WTC11 (cell line): ENCODE measurements around the gene HTRA1. TPM values are rescaled to one million over a fixed set of nuclear protein-coding genes. Genes with fewer than 3 reads are reported as not detected.

Experiments used
- ATAC-seq: fragments of 200-7000 bp; cut with Tn5 transposase; 2 replicates; pipeline ENCODE4 v1.10.0; 2021; ENCODE audit warnings: mild to moderate bottlenecking, moderate library complexity
- CTCF ChIA-PET: fragments of 300-600 bp; sonication (Branson Sonifier 250); formaldehyde crosslinking; loops from one replicate; lab custom pipeline; 2021; ENCODE audit warnings: antibody characterized with exemption; lab: Charles Lee
- POLR2A ChIA-PET: fragments of 350-600 bp; sonication (Branson Sonifier 250); formaldehyde crosslinking; loops from one replicate; lab custom pipeline; 2021; ENCODE audit warnings: antibody characterized with exemption; lab: Charles Lee
- DNase-seq: peaks from one replicate; pipeline ENCODE4 v3.0.0; 2021; ENCODE audit warnings: low spot score
- H3K27ac Mint-ChIP-seq: 2 replicates; pipeline ENCODE4 v1.8.0; 2021; ENCODE audit warnings: mixed read lengths
- H3K27me3 Mint-ChIP-seq: 2 replicates; pipeline ENCODE4 v1.8.0; 2021; ENCODE audit warnings: low read depth, mild to moderate bottlenecking, moderate library complexity, mixed read lengths
- H3K36me3 Mint-ChIP-seq: 2 replicates; pipeline ENCODE4 v1.8.0; 2021; ENCODE audit warnings: mixed read lengths
- H3K4me1 Mint-ChIP-seq: 2 replicates; pipeline ENCODE4 v1.8.0; 2022; ENCODE audit warnings: mixed read lengths
- H3K4me3 Mint-ChIP-seq: 2 replicates; pipeline ENCODE4 v1.8.0; 2021; ENCODE audit warnings: mild to moderate bottlenecking, moderate library complexity, mixed read lengths
- H3K9me3 Mint-ChIP-seq: 2 replicates; pipeline ENCODE4 v1.8.0; 2021; ENCODE audit warnings: mixed read lengths
- ELF4 ChIP-seq: sonication (generic); formaldehyde crosslinking; IDR thresholded peaks from 2 replicates; pipeline ENCODE4 v1.8.1; 2022; ENCODE audit warnings: low read depth, mild to moderate bottlenecking, moderate library complexity, missing genetic modification reagents
- ETV6 ChIP-seq: sonication (generic); formaldehyde crosslinking; IDR thresholded peaks from 2 replicates; pipeline ENCODE4 v1.8.1; 2022; ENCODE audit warnings: mild to moderate bottlenecking, missing genetic modification reagents
- FOXP1 ChIP-seq: sonication (generic); formaldehyde crosslinking; IDR thresholded peaks from 2 replicates; pipeline ENCODE4 v1.8.0; 2022; ENCODE audit warnings: missing genetic modification reagents, mild to moderate bottlenecking, moderate library complexity, borderline replicate concordance
- FOXP4 ChIP-seq: sonication (generic); formaldehyde crosslinking; IDR thresholded peaks from 2 replicates; pipeline ENCODE4 v1.8.0; 2022; ENCODE audit warnings: mild to moderate bottlenecking, missing genetic modification reagents
- JUN ChIP-seq: sonication (generic); formaldehyde crosslinking; IDR thresholded peaks from 2 replicates; pipeline ENCODE4 v1.8.0; 2023; ENCODE audit warnings: mild to moderate bottlenecking, missing genetic modification reagents
- MXD4 ChIP-seq: fragments of 250-450 bp; sonication (Bioruptor Pico); IDR thresholded peaks from 2 replicates; pipeline ENCODE4 v1.8.0; 2021; ENCODE audit warnings: mild to moderate bottlenecking, moderate library complexity, borderline replicate concordance
- MYBL2 ChIP-seq: sonication (generic); formaldehyde crosslinking; IDR thresholded peaks from 2 replicates; pipeline ENCODE4 v1.8.1; 2023; ENCODE audit warnings: mild to moderate bottlenecking, moderate library complexity, missing genetic modification reagents
- NFATC4 ChIP-seq: fragments of 250-450 bp; sonication (Bioruptor Pico); IDR thresholded peaks from 2 replicates; pipeline ENCODE4 v1.9.0; 2021; ENCODE audit warnings: mild to moderate bottlenecking
- NFE2L1 ChIP-seq: sonication (generic); formaldehyde crosslinking; IDR thresholded peaks from 2 replicates; pipeline ENCODE4 v1.8.1; 2023; ENCODE audit warnings: missing genetic modification reagents
- NR3C1 ChIP-seq: sonication (generic); formaldehyde crosslinking; conservative IDR thresholded peaks from 2 replicates; pipeline ENCODE4 v1.8.1; 2023; ENCODE audit warnings: low read depth, mild to moderate bottlenecking, missing genetic modification reagents
- PRDM15 ChIP-seq: sonication (generic); formaldehyde crosslinking; IDR thresholded peaks from 2 replicates; pipeline ENCODE4 v1.8.0; 2022; ENCODE audit warnings: missing genetic modification reagents
- RELA ChIP-seq: sonication (generic); formaldehyde crosslinking; IDR thresholded peaks from 2 replicates; pipeline ENCODE4 v1.8.1; 2022; ENCODE audit warnings: missing genetic modification reagents, mild to moderate bottlenecking, borderline replicate concordance
- RORB ChIP-seq: fragments of 250-450 bp; sonication (Bioruptor Pico); IDR thresholded peaks from 2 replicates; pipeline ENCODE4 v1.9.0; 2021; ENCODE audit warnings: mild to moderate bottlenecking
- SOX15 ChIP-seq: fragments of 250-450 bp; sonication (Bioruptor Pico); IDR thresholded peaks from 2 replicates; pipeline ENCODE4 v1.9.0; 2021; ENCODE audit warnings: mild to moderate bottlenecking
- TCF7 ChIP-seq: sonication (generic); formaldehyde crosslinking; IDR thresholded peaks from 2 replicates; pipeline ENCODE4 v1.8.0; 2022; ENCODE audit warnings: mild to moderate bottlenecking, low read depth, missing genetic modification reagents, moderate library complexity
- TEAD1 ChIP-seq: sonication (generic); formaldehyde crosslinking; IDR thresholded peaks from 2 replicates; pipeline ENCODE4 v1.8.0; 2022; ENCODE audit warnings: mild to moderate bottlenecking, missing genetic modification reagents
- USF2 ChIP-seq: sonication (generic); formaldehyde crosslinking; IDR thresholded peaks from 2 replicates; pipeline ENCODE4 v1.8.1; 2023; ENCODE audit warnings: mild to moderate bottlenecking, missing genetic modification reagents, moderate library complexity
- ZBTB43 ChIP-seq: sonication (generic); formaldehyde crosslinking; IDR thresholded peaks from 2 replicates; pipeline ENCODE4 v1.8.1; 2023; ENCODE audit warnings: mild to moderate bottlenecking, missing genetic modification reagents
- ZNF219 ChIP-seq: sonication (generic); formaldehyde crosslinking; IDR thresholded peaks from 2 replicates; pipeline ENCODE4 v1.8.0; 2023; ENCODE audit warnings: missing genetic modification reagents, mild to moderate bottlenecking, borderline replicate concordance
- ZNF232 ChIP-seq: sonication (generic); formaldehyde crosslinking; IDR thresholded peaks from 2 replicates; pipeline ENCODE4 v1.8.0; 2022; ENCODE audit warnings: mild to moderate bottlenecking, missing genetic modification reagents
- ZNF423 ChIP-seq: fragments of 250-450 bp; sonication (Bioruptor Pico); IDR thresholded peaks from 2 replicates; pipeline ENCODE4 v2.1.2; 2022; ENCODE audit warnings: mild to moderate bottlenecking, moderate library complexity
- total RNA-seq: library from RNA; stranded (reverse); gene quantifications from 3 replicates; pipeline ENCODE4 v1.2.3, GENCODE V29; 2021
- TF ChIP-seq, protein P1 (sequence below): sonication (generic); formaldehyde crosslinking; IDR thresholded peaks from 2 replicates; pipeline ENCODE4 v1.8.0; 2022; ENCODE audit warnings: mild to moderate bottlenecking, missing genetic modification reagents
- TF ChIP-seq, protein P2 (sequence below): sonication (generic); formaldehyde crosslinking; conservative IDR thresholded peaks from 2 replicates; pipeline ENCODE4 v1.8.1; 2022; ENCODE audit warnings: mild to moderate bottlenecking, missing genetic modification reagents
- TF ChIP-seq, protein P3 (sequence below): sonication (generic); formaldehyde crosslinking; conservative IDR thresholded peaks from 2 replicates; pipeline ENCODE4 v1.8.1; 2023; ENCODE audit warnings: mild to moderate bottlenecking, low read depth, missing genetic modification reagents, moderate library complexity

The HTRA1 gene
- total RNA-seq, 1 experiment from 2014 or later: 18.3 TPM

DNA sequence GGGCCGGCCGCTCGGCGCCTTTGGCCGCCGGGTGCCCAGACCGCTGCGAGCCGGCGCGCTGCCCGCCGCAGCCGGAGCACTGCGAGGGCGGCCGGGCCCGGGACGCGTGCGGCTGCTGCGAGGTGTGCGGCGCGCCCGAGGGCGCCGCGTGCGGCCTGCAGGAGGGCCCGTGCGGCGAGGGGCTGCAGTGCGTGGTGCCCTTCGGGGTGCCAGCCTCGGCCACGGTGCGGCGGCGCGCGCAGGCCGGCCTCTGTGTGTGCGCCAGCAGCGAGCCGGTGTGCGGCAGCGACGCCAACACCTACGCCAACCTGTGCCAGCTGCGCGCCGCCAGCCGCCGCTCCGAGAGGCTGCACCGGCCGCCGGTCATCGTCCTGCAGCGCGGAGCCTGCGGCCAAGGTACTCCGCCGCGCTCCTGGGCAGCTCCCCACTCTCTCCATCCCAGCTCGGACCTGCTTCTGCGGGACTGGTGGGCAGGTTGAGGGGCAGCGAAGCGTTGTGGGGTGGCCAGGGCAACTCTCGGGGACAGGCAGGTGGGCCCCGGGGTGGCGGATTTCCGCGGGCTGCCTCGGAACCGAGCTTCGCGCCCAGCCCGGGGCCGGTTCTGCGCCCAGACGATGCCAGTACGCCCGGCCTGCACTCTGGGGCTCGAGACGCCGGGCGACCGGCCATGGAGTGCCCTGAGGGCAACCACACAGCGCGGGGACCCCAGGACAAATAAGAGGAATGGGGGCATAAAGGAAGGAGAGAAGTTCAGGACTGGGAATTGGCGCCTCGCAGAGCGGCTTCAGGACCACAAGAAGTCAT lies 578 bp downstream of the HTRA1 start:
- Mint-ChIP-seq H3K9me3 (no peaks in the 10 kb centered on the region), H3K27me3 (peaks cover 64% of the 10 kb centered on the region), H3K4me3 (peak overlapping the region; percentile 73), H3K36me3 (no peaks in the 10 kb centered on the region), H3K4me1 (peaks cover 39% of the 10 kb centered on the region), H3K27ac (no peak overlapping the region)
- CTCF ChIA-PET: interaction anchor here (0.7 to 1.0 kb wide), 2 partner anchors 104 to 182 kb away, joined by 3 to 4 read pairs; no protein-coding TSS in a partner anchor
- POLR2A ChIA-PET: no interaction called here
- peak; percentile 39 for ATAC-seq
- DNase-seq: no peak
- TF ChIP-seq, protein P1, sequence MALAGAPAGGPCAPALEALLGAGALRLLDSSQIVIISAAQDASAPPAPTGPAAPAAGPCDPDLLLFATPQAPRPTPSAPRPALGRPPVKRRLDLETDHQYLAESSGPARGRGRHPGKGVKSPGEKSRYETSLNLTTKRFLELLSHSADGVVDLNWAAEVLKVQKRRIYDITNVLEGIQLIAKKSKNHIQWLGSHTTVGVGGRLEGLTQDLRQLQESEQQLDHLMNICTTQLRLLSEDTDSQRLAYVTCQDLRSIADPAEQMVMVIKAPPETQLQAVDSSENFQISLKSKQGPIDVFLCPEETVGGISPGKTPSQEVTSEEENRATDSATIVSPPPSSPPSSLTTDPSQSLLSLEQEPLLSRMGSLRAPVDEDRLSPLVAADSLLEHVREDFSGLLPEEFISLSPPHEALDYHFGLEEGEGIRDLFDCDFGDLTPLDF (CRISPR knock-in tag): no peak
- TF ChIP-seq TCF7 (no peak), NFE2L1 (CRISPR knock-in tag) (no peak), MXD4 (CRISPR knock-in tag) (no peak), NFATC4 (CRISPR knock-in tag) (no peak), ELF4 (CRISPR knock-in tag) (no peak), ZBTB43 (CRISPR knock-in tag) (no peak), ZNF423 (no peak), ZNF219 (no peak), USF2 (CRISPR knock-in tag) (no peak), ZNF232 (no peak), RELA (CRISPR knock-in tag) (no peak), SOX15 (CRISPR knock-in tag) (no peak), NR3C1 (CRISPR knock-in tag) (no peak), ETV6 (CRISPR knock-in tag) (no peak), PRDM15 (no peak), TEAD1 (no peak), FOXP4 (CRISPR knock-in tag) (peak; percentile 14; the same call in 1 of the 2 replicates), MYBL2 (no peak), JUN (CRISPR knock-in tag) (no peak), FOXP1 (CRISPR knock-in tag) (0 out of 2 replicates have a peak, but pooled peaks have one; percentile 27), RORB (CRISPR knock-in tag) (no peak)
- TF ChIP-seq, protein P2, sequence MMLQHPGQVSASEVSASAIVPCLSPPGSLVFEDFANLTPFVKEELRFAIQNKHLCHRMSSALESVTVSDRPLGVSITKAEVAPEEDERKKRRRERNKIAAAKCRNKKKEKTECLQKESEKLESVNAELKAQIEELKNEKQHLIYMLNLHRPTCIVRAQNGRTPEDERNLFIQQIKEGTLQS (CRISPR knock-in tag): no peak
- TF ChIP-seq, protein P3, sequence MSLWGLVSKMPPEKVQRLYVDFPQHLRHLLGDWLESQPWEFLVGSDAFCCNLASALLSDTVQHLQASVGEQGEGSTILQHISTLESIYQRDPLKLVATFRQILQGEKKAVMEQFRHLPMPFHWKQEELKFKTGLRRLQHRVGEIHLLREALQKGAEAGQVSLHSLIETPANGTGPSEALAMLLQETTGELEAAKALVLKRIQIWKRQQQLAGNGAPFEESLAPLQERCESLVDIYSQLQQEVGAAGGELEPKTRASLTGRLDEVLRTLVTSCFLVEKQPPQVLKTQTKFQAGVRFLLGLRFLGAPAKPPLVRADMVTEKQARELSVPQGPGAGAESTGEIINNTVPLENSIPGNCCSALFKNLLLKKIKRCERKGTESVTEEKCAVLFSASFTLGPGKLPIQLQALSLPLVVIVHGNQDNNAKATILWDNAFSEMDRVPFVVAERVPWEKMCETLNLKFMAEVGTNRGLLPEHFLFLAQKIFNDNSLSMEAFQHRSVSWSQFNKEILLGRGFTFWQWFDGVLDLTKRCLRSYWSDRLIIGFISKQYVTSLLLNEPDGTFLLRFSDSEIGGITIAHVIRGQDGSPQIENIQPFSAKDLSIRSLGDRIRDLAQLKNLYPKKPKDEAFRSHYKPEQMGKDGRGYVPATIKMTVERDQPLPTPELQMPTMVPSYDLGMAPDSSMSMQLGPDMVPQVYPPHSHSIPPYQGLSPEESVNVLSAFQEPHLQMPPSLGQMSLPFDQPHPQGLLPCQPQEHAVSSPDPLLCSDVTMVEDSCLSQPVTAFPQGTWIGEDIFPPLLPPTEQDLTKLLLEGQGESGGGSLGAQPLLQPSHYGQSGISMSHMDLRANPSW (CRISPR knock-in tag): no peak
